Stimulated activated CD8-positive, alpha-beta memory T cell treated with anti-CD3 and anti-CD28 coated beads, Interleukin-12 subunit alpha, Interleukin-12 subunit beta, amount 100 ng/mL, for 24 hours (primary cell): ENCODE results near the gene MLF2.
A peak's percentile ranks its signal among the peaks of the same experiment; 100 is the strongest.

Experiments used
- DNase-seq: peaks from one replicate; pipeline ENCODE4 v3.0.0-alpha.2; 2020; ENCODE audit errors: extremely low read depth

The MLF2 gene

DNA sequence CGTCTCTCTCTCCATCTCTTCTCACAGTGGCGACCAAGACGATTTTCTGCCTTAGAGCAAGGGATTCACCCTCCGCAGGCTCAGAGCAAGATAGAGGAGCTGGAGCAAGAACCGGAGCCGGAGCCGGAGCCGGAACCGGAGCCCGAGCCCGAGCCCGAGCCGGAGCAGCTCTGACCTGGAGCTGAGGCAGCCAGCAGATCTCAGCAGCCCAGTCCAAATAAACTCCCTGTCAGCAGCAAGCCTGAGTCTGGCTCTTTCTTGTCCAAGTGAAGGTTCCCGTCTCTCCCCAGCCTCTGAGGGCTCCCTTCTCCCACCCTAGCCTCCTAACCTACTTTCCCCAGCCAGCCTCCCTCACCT lies 25.3 kb upstream of the MLF2 start:
- no peak for DNase-seq

DNA sequence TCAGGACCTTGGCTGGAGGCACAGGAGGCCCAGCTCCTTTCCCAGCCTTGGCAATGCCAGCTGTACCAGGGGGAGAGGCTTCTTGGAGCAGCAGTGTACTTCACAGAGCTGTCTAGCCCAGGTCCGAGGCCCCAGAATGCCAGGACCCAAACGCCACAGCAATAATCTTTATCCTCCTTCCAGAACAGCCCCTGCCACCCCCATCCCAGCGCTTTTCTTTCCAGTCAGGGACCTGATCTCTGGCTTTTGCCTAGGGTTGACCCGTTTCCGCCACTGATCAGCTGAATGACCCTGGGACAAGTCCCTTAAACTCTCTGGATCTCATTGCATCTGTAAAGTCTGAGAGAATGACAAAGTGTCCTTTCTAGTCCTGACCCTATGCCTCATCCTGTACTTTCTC lies 24.4 kb upstream of the MLF2 start:
- DNase-seq: no peak

DNA sequence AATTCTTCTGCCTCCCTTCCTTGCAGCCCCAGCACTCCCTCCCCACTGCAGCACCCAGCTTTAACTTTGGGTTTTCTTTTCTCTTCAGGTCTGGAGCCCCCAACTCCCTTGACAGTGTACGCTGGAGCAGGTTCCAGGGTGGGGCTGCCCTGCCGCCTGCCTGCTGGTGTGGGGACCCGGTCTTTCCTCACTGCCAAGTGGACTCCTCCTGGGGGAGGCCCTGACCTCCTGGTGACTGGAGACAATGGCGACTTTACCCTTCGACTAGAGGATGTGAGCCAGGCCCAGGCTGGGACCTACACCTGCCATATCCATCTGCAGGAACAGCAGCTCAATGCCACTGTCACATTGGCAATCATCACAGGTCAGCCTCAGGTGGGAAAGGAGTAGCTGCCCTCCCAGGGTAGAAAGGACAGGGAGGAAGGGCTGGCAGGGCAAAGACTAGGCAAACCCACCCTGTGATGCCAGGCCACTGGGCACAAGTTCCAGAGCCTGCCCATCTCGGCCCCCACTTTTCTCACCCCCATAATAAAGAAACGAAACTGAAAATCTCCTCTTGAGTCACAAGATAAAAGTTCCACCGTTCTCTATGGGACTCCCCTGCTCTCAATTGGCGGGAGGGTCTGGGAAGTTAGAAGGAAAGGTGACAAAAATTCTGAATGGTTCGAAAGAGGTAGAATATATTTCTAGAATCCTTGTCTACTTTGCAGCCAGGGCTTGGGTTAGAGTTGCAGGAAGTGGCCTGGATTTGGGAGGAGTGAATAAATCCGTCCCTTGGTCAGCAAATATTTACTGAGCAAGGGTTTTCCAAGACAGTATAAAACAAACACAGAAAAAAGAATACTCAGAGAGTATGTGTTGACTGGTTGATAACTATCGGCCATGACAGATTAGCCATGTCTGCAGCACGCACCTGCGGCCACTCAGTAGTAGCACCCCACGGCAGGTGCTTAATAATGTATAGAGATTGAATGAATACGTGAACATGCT lies 22.5 kb upstream of the MLF2 start:
- no peak for DNase-seq

DNA sequence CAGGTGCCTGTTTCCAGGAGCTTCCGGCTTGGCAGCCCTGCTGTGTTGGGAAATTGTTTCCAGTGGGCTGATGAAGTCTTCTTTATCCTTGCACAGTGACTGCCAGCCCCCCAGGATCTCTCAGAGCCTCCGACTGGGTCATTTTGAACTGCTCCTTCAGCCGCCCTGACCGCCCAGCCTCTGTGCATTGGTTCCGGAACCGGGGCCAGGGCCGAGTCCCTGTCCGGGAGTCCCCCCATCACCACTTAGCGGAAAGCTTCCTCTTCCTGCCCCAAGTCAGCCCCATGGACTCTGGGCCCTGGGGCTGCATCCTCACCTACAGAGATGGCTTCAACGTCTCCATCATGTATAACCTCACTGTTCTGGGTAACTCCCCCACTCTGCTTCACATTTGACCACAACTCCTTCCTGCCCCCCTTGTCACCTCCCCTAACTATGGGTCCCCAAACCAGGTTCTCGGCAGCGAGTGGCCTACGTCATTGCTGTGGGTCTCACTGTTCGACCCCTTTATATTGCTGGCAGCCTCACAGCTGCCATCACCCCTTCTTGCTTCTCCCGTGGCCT lies 21.6 kb upstream of the MLF2 start:
- DNase-seq: peak; percentile 23

DNA sequence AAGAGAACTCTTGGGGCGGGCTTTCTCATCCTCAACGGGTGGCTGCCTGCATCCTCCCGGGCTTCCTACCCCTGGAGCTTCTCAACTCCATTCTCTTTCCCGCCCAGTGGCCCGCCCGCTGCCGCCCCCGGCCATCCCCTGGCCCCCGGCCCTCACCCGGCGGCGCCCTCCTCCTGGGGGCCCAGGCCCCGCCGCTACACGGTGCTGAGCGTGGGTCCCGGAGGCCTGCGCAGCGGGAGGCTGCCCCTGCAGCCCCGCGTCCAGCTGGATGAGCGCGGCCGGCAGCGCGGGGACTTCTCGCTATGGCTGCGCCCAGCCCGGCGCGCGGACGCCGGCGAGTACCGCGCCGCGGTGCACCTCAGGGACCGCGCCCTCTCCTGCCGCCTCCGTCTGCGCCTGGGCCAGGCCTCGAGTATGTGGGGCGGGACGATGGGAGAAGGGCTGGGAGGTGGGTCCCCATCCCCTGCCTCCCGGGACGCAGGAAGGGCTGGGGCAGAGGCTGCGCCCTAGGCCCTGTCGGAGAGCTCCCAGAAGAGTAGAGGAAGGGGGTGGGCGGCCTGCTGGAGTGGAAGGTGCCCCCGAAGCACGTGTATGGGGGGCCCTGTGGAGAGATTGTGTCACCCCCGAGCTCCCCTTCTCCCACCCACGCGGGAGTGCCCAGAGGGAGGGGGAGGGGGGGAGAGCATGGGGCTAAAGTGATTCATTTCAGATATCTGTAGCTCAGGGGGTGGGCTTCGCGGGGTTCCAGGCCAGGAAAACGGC lies 20.8 kb upstream of the MLF2 start:
- peak; percentile 58 for DNase-seq

DNA sequence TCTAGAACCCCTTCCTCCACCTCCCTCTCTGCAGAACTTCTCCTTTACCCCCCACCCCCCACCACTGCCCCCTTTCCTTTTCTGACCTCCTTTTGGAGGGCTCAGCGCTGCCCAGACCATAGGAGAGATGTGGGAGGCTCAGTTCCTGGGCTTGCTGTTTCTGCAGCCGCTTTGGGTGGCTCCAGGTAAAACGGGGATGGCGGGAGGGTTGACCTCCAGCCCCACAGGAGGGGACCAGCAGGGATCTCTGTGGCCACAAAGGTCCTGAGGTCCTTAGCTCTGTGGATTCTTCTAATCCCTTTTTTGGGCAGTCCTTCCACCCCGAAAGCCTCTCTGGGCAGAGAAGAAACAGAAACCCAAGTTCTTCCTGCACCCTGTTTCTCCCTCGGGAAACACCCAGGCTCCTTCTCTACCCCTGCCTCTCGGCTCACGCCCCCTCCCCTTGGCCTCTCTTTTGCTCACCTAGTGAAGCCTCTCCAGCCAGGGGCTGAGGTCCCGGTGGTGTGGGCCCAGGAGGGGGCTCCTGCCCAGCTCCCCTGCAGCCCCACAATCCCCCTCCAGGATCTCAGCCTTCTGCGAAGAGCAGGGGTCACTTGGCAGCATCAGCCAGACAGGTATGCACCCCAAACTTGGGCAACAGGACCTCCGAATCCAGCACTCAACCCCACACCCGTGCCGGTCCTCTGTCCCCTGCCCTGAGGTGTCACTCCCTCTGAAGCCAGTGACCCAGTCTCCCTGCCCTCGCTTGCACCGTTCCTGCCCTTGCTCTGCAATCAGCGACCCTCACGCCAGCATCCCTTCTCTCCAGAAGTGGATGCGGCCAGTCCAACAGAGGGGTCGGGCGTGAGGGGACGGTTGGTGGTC lies 20.0 kb upstream of the MLF2 start:
- no peak for DNase-seq

DNA sequence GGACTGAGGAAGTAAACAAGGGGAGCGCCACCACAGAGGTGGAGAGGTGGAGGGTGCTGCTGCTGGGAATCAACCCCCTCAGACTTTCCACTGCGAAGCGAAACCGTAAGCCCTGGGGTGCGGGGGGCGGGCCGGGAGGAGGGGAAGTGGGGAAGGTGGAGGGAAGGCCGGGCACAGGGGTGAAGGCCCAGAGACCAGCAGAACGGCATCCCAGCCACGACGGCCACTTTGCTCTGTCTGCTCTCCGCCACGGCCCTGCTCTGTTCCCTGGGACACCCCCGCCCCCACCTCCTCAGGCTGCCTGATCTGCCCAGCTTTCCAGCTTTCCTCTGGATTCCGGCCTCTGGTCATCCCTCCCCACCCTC lies 19.4 kb upstream of the MLF2 start, which contains the start of gene LAG3:
Gene LAG3 (plus strand): TSS at position 190 of the 365 bp plus-strand sequence. CDS start 333 bp downstream, outside the sequence.
- DNase-seq: peak; percentile 43

DNA sequence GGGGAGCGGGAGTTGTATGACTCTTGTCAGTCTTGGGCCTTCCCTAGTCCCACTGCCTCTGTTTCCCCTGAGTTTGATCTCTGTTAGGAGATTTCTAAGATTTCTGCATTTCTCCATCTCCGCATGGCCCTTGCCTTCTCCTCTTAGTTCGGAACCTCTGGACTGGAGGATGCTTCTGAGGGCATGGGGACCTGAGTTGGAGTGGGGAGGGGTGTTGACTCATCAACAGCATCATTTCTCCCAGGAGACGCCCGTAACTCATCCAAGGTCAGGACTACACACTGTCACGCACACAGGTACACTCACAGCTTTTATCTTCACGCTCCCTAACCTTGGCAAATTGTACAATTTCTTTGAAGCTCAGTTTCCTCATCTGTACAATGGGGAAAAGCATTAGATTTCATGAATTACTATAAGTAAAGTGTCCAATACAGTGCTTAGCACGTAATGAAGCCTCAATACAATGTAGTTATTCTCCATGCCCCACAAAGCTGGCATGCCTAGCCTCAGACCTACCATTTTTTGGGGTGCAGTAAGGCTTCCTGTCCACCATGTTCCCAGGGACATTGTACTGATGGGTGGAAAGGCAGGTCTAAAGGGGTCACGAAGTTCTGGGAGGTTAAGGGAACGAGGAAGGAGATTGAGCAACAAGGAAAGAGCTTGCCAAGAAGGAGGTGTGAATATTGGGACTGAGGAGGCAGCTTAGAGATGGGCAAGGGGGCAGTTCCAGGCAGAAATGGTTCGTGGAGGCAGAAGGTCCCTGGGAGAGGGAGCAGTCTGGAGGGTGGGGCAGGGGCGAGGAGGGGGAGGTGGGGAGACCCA lies 18.8 kb upstream of the MLF2 start:
- no peak for DNase-seq

DNA sequence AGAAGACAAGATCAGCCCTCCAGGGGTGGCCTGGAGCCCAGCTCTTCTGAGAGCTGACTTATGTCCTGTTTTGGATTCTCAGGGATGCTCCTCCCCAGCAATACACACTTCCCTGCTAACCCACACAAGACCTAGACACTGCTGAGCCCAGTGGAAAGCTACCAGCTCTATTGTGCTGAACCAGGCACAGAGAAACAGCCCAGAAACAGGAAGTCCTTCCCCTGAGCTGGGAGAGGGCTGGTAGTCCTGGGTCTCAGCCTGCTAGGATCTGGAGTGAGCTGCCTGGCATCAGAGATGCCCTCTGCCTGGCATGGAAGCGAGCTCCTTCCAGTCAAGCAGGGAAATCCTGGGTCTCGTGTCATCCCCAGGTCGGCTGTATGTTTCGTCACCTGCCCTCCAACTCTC lies 18.2 kb upstream of the MLF2 start:
- DNase-seq: no peak

DNA sequence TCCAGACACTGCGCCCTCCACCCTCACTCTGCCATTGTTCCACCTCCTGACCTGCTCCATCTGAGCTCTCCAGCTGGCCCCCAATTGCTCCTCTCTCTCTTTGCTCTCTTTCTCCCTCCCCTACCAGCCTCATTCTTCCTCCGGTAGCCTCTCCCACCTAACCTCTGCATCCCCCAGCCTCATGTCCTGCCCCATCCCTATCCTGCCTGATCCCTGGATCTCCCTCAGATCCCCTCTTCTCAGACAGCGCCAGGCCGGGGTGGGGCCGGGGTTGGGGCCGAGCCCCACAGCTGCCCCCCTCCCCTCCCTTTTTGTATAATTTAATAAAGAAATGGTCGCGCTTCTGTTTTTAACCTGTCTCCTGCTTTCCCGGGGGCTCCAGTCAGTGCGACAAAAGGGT lies 17.7 kb upstream of the MLF2 start:
- no peak for DNase-seq

DNA sequence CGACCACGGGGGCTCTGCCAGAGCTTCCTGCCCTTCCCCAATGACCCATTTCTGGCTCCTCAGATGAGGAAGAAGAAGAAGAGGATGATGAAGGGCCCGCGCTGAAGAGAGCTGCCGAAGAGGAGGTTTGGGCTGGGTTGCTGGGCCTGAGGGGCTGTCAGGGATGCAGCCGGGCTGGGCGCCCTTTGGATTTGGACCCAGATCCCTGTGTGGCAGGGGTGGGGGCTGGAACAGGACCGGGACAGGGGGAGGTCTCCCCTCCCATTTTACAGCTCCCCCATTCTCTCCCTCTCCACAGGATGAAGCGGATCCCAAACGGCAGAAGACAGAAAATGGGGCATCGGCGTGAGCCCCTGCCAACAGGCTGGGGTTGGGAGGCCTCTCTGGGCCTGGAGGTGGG lies 17.2 kb upstream of the MLF2 start:
- no peak for DNase-seq

DNA sequence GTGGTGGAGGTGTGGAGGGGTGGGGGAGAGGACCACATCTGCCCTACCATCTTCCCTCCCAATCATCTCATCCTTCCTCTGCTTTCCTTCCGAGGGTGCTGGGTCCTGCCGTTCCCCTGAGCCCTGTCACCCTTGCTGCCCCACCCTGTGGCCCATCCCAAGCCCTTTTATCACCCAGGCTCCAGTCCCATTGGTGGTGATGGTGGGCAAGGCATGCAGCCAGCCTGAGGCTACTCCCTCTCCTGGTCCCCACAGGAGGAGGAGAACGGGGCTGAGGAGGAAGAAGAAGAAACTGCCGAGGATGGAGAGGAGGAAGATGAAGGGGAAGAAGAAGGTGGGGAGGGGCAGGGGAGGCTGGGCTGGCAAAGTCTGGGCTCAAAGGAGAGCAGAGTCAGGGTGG lies 16.7 kb upstream of the MLF2 start:
- no peak for DNase-seq

DNA sequence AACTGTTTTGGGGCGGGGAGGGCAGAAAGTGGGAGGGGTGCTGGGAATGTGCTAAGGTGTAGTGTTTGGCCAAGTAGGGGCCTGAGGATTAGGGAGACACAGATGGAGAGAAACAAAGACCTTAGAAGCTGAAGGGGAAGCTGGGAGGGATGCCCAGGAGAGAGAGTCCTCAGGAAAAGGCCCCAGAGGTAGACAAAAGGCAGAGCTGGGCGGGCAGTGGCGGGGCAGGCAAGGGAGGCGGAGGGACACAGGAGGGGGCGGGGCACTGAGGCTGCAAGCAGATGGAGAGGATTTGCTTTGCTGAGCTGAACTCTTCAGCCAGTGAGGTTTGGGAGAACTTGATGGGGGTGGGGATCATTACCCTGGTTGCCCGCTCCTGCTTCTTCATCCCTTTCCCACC lies 16.0 kb upstream of the MLF2 start:
- DNase-seq: no peak

DNA sequence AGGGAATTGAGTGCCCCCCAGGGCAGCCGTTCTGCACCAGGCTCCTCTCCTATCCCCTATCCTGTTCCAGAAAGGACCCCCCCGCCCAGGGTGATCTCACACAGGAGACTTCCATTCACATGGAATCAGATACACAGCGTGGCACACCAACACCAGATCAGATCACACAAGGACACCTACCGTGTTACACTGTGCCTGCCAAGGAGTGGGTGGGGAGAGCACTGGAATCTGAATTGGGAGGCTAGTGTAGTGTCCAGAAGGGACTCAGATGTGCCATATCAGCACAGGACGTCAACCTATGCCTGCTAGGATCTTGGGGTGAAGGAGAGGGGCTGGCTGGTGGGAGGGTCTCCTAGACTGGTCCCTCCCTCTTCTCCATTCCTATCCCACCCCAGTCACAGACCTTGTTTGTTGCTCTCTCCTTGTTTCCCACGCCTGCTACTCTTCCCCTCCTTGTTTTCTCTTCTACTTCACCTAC lies 15.5 kb upstream of the MLF2 start:
- DNase-seq: no peak

DNA sequence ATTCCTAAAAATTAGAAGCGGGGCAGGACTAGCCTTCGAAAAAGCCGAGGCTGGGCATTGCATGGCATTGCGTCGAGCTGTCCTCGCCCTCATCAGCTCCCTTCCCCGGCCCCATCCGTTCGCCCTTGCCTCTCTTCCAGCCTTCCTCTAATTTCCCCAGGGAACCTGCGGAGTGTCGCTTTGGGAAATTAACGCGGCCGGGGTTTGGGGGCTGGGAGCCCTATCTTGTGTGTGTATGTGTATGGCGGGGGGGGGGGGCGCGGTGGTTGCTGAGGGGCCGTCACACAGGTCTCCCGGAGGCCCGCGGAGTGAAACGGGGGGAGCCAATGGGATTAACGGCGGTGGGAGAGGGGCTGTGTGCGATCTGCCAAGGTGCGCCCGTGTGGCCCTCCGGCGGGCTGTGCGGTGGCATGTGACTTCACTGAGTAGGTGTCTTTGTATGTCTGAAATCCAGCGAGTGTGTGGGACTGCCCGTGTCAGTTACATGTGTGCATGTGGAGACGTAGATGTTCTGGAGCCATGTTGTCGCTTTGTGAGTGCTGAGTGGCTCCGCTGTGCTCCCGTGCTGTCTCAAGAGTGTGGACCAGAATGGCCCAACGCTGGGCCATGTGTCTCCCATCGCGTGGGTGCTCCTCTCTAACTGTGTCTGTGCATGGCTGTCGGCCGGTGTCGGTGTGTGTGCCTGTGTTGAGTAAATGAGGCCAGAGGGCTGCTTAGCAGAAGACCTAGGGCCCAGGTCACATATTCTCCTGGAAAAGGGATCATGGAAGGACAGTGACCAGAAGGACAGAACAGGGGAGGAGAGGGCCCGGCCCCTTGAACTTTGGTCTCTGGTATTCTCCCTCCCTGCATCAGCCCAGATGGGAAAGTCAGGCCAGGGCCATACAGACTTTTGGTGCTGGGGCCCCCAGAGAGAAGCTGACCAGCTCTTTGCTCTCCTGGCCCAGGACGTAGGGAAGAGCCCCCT lies 14.7 kb upstream of the MLF2 start:
- DNase-seq: no peak

DNA sequence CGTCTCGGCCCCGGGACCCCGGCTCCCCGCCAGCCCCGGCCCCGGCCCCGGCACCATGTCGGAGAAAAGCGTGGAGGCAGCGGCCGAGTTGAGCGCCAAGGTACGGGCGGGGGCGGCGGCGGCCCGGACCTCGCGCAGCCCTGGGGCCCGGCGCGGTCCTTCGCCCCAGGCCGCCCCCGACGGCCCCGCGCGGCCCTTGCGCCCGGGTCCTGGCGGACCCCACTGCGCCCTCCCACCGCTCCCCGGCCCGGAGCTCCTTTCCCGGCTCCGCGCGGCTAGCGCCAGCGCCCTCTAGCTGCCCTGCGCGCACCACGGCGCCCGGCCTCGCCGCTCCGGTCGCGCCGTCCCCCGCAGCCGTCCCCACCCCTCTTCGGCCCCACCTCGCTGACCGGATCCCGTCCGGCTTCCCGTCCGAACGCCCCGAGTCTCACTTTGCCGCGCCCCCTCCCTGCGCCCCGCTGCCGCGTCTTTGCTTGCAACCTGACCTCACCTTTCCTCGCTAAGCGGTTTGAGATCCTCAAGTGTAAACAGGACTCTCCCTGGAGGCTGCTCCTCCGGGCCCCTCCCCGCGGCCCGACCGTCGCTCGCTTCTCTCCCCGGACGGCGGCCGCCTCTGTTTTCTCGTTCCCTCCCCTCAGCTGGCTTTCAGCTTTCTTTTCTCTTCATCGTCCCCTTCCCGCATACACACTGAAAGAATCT lies 13.9 kb upstream of the MLF2 start:
- DNase-seq: no peak

DNA sequence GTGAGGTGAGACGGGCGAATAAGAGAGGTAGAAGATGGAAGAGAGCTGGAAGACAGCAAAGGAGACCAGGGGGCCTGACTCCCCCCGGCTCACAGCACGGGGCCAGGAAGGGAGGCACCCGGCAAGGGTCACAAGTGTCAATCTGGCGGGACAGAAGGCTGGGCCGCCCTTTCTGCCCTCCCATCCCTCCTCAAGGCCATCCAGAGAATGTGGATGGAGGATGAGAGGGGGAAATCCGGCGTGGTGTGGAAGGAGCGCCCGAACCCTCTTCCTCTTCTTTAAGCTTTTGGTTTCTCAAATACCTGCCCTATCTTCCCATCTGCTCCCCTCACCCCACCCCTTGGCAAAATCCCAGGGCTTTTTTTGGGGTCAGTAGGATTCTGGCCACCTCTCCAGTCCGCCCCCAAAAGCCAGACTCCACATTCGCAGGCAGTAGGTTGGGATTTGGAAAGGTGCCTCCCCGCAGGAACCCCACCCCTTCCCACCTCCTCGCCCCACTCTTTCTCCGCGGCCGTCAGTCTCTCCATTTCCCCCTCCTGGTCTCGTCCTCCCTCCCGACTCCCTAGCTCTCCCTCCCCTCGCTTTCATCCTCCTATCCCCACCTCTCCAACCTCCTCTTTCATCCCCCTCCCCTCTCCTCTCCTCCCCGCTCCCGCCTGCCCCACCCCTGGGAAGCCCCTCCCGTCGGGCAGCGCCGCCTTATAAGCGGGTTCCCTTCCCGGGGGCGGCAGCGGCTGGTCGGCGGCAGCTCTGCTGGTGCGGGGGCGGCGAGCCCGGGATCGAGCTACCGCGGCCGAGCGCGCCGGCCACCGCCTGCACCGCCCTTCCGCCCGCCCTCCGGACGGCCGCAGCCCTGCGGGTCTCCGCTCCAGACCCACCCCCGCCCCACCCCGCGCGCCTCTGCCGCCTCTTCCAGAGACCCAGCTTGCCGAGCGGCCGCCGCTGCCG lies 13.0 kb upstream of the MLF2 start, which contains the start of gene PTMS:
Gene PTMS (plus strand): TSS at position 730 of the 948 bp plus-strand sequence. CDS start 343 bp downstream, outside the sequence.
- DNase-seq: no peak
